ENCODE results near the gene OXCT2. TPM values are rescaled to one million over a fixed set of nuclear protein-coding genes. Genes with fewer than 3 reads are reported as not detected.

OXCT2 gene
- total RNA-seq, 4 donors from 2014 or later, result 0.94 to 1.1 TPM; not detected in 2

GRCh38 chr1:39752703-39753102, 18.4 kb downstream of the OXCT2 start:
- TF ChIP-seq CTCF (IDR thresholded peaks at IDR 0.05; ENCODE audit: low read depth), result no peak

- TF ChIP-seq CTCF (IDR thresholded peaks at IDR 0.05; ENCODE audit: low read depth), result no peak
These were observed 19.6 kb downstream of the OXCT2 start for GRCh38 chr1:39751595-39751994.

- no peak for TF ChIP-seq CTCF (IDR thresholded peaks at IDR 0.05; ENCODE audit: low read depth)
These were observed 26.0 kb downstream of the OXCT2 start for GRCh38 chr1:39745016-39745670.

- TF ChIP-seq CTCF (IDR thresholded peaks at IDR 0.05; ENCODE audit: low read depth), result no peak
These were observed 32.4 kb downstream of the OXCT2 start, which contains the start of gene PPIE for GRCh38 chr1:39738622-39739366. Gene PPIE (plus strand): TSS chr1:39738882. CDS start chr1:39738901, 19 bp downstream.

DNA sequence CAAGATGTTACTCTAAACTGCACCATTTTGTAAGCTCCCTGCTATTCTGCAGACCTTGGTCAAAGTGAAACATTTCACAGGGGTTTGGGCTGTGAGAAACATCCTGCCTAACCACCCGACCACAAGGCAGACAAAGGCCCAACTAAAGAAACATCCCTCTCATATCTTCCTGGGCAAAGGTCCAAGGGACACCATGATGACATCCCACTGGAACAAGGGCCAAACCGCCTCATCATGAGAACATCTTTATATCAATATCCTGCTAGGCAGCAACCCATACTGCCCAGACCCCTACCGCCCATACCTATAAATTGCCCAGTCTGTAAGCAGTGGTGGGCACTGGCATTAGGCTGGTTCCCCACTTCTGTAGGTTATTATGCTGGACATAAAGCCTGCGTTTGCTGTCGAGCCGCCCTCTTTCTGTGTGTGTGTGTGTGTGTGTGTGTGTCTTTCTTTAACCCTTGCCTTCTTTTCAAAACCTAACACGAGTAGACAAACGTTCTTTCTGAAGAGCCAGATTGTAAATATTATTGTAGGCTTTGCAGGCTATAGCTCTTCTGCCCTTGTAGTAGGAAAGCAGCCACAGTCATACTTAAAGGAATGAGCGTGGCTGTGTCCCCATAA, 33.5 kb downstream of the OXCT2 start:
- TF ChIP-seq CTCF (IDR thresholded peaks at IDR 0.05; ENCODE audit: low read depth), result no peak

GRCh38 chr1:39735731-39736130, 35.4 kb downstream of the OXCT2 start:
- TF ChIP-seq CTCF (IDR thresholded peaks at IDR 0.05; ENCODE audit: low read depth), result no peak

DNA sequence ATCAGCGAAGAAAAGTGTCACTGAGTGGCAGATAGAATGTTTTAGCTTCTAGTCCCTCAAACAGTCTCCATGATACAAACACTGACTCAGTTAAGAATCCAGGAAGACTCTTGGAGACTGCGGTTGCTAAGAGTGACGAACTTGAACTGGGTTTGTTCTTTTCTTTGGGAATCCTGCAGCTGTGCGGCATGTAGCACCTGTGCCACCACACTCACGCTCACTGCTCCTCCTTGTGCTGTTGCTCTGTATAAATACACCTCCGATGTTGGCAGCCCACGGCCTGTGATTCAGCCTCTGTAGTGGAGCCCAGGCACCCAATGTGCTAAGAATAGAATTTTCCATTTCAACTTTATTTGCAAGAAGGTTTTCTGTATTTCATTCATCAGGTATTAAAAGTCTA, 38.0 kb downstream of the OXCT2 start:
- TF ChIP-seq CTCF (IDR thresholded peaks at IDR 0.05; ENCODE audit: low read depth), result no peak

Measured in subcutaneous adipose tissue (tissue), 4 donors.